ENCODE measurements around the gene PECR. TPM values are rescaled to one million over a fixed set of nuclear protein-coding genes. Genes with fewer than 3 reads are reported as not detected.

Gene PECR
- total and polyA plus RNA-seq, 10 of the 15 experiments (the other 5 are each of a cell fraction or from before 2014, with no cell fraction given) = 7.6 to 37.4 (median 25.7) TPM

GRCh38 chr2:216034065-216034464 lies 47.5 kb downstream of the PECR start (continued):
- TF ChIP-seq BCLAF1 (IDR thresholded peaks at IDR 0.05) (no peak), POLR2A (IDR thresholded peaks at IDR 0.05; ENCODE audit: low read depth, low read length) (no peak), FOXK2 (IDR thresholded peaks at IDR 0.05) (no peak), SPI1 (IDR thresholded peaks at IDR 0.05; ENCODE audit: borderline replicate concordance, insufficient read depth, low read depth, low read length) (no peak), BCL3 (IDR thresholded peaks at IDR 0.05; ENCODE audit: borderline replicate concordance, insufficient read depth, low read depth, low read length, poor library complexity, severe bottlenecking) (no peak), TBL1XR1 (IDR thresholded peaks at IDR 0.05; ENCODE audit: low read depth, low read length) (0 out of 2 replicates have a peak, but pooled peaks have one; percentile 3), PAX5 (IDR thresholded peaks at IDR 0.05; ENCODE audit: borderline replicate concordance, low read depth, low read length) (no peak), NFIC (IDR thresholded peaks at IDR 0.05; ENCODE audit: low read depth, low read length) (no peak), SMARCA5 (IDR thresholded peaks at IDR 0.05) (0 out of 2 replicates have a peak, but pooled peaks have one; percentile 26), ATF7 (IDR thresholded peaks at IDR 0.05; ENCODE audit: low read depth) (no peak), PKNOX1 (IDR thresholded peaks at IDR 0.05) (peak; percentile 55; the same call in 1 of the 2 replicates), USF2 (IDR thresholded peaks at IDR 0.05; ENCODE audit: borderline replicate concordance, low read depth, low read length) (no peak), STAT1 (conservative IDR thresholded peaks at IDR 0.05) (no peak), ZBTB4 (CRISPR knock-in tag; IDR thresholded peaks at IDR 0.05) (0 out of 2 replicates have a peak, but pooled peaks have one; percentile 49), ATF3 (IDR thresholded peaks at IDR 0.05; ENCODE audit: borderline replicate concordance, extremely low read depth, low read depth, low read length) (no peak), EED (IDR thresholded peaks at IDR 0.05; ENCODE audit: low read depth) (0 out of 2 replicates have a peak, but pooled peaks have one; percentile 2)

Measured in GM12878 (cell line).